HepG2 (cell line): ENCODE measurements around the gene PDK2. TPM values are rescaled to one million over a fixed set of nuclear protein-coding genes. Genes with fewer than 3 reads are reported as not detected.

ENCODE experiments used
- ATAC-seq: fragments of 200-7000 bp; cut with Tn5 transposase; 3 replicates; pipeline ENCODE4 v1.9.1; 2020; ENCODE audit warnings: mild to moderate bottlenecking, moderate library complexity
- BruUV-seq: library from RNA; stranded (reverse); fragments of 400-500 nt; replicated peaks from 2 replicates; lab custom pipeline; 2021; lab: Mats Ljungman, UMichigan
- CTCF ChIA-PET: fragments of 300-600 bp; formaldehyde crosslinking; extraction: SDS; loops from one replicate; lab custom pipeline; 2021; ENCODE audit warnings: low total read pairs, inconsistent platforms, low intra/inter-chr PET ratio; lab: Yijun Ruan, JAX
- POLR2A ChIA-PET: fragments of 350-600 bp; sonication (Branson Sonifier 250); formaldehyde crosslinking; loops from one replicate; lab custom pipeline; 2020; ENCODE audit warnings: antibody characterized with exemption, inconsistent platforms; lab: Yijun Ruan, JAX
- DNase-seq: peaks from one replicate; pipeline ENCODE4 v3.0.0-alpha.2; 2015; ENCODE audit warnings: low spot score
- FAIRE-seq: peaks from 3 replicates; lab custom pipeline; 2011; peaks lifted over from hg19 to GRCh38; lab: Jason Lieb, UNC
- H2AFZ ChIP-seq: one replicate; pipeline ENCODE4 v1.6.1; 2011; ENCODE audit warnings: low read length, inconsistent platforms
- H3K27ac ChIP-seq: fragments of 300-600 bp; 3 replicates; pipeline ENCODE4 v1.8.0; 2011; ENCODE audit warnings: mixed run types, mild to moderate bottlenecking, mixed read lengths, low read length, inconsistent platforms; ENCODE audit not compliant: insufficient read depth; ENCODE audit errors: extremely low read length
- H3K27me3 ChIP-seq, 2 experiments: fragments of 200-600 bp in 1 of 2; 2 replicates in 1 of 2; 3 replicates in 1 of 2; pipeline versions ENCODE4 v1.6.0 to v1.8.0; 2011; ENCODE audit warnings: low read length in 2 of 2, mild to moderate bottlenecking in 2 of 2, moderate library complexity in 2 of 2, inconsistent platforms in 1 of 2; ENCODE audit not compliant: insufficient read depth in 2 of 2, control insufficient read depth in 1 of 2
- H3K36me3 ChIP-seq, 2 experiments: fragments of 200-600 bp in 1 of 2; replicated peaks in 1 of 2; 2 replicates in 1 of 2; 3 replicates in 1 of 2; pipeline versions ENCODE4 v1.5.1 to v1.8.0; 2011; ENCODE audit warnings: low read length in 2 of 2, inconsistent platforms in 1 of 2; ENCODE audit not compliant: insufficient read depth in 2 of 2, control insufficient read depth in 1 of 2
- H3K4me1 ChIP-seq: 2 replicates; pipeline ENCODE4 v1.5.1; 2012; ENCODE audit warnings: low read length, inconsistent platforms; ENCODE audit not compliant: insufficient read depth
- H3K4me2 ChIP-seq: 2 replicates; pipeline ENCODE4 v1.6.0; 2011; ENCODE audit warnings: low read depth, low read length, inconsistent platforms
- H3K4me3 ChIP-seq, 3 experiments: fragments of 200-600 bp in 1 of 3; sonication (generic), shearing (Covaris generic) in 1 of 3; replicated peaks in 1 of 3; 2 replicates each; pipeline ENCODE4 v1.5.1; 2011 to 2016; ENCODE audit warnings: low read length in 3 of 3, inconsistent platforms in 2 of 3, low read depth in 2 of 3, mild to moderate bottlenecking in 2 of 3, control low read depth in 1 of 3, mixed read lengths in 1 of 3; ENCODE audit not compliant: insufficient read depth in 1 of 3
- H3K79me2 ChIP-seq: one replicate; pipeline ENCODE4 v1.6.1; 2011; ENCODE audit warnings: low read length, inconsistent platforms; ENCODE audit not compliant: insufficient read depth
- H3K9ac ChIP-seq: 2 replicates; pipeline ENCODE4 v1.6.0; 2011; ENCODE audit warnings: mild to moderate bottlenecking, low read depth, low read length, inconsistent platforms; ENCODE audit not compliant: insufficient read depth
- H3K9me3 ChIP-seq: 2 replicates; pipeline ENCODE4 v1.5.1; 2012; ENCODE audit warnings: mild to moderate bottlenecking, low read length
- H4K20me1 ChIP-seq: 2 replicates; pipeline ENCODE4 v1.6.0; 2011; ENCODE audit warnings: inconsistent platforms, mild to moderate bottlenecking, low read length, moderate library complexity; ENCODE audit not compliant: insufficient read depth
- SMAD9 ChIP-seq: sonication (generic); formaldehyde crosslinking; IDR thresholded peaks from 2 replicates; pipeline ENCODE4 v1.5.1; 2020; ENCODE audit warnings: mild to moderate bottlenecking, missing genetic modification reagents
- TFE3 ChIP-seq: IDR thresholded peaks from 2 replicates; pipeline ENCODE4 v1.6.1; 2016
- ZNF768 ChIP-seq: sonication (generic); formaldehyde crosslinking; IDR thresholded peaks from 2 replicates; pipeline ENCODE4 v1.4.0; 2020; ENCODE audit warnings: missing genetic modification reagents
- WGBS: methylation state at CpG from one replicate; pipeline ENCODE4 v1.1.6; 2017; ENCODE audit warnings: low lambda C conversion rate; 5-methylcytosine and 5-hydroxymethylcytosine counted together
- in situ Hi-C: cut with HindIII; loops from 2 replicates; pipeline ENCODE4 v1.10.0; 2017; ENCODE audit warnings: low pct_unique_long_range_greater_than_20kb; ENCODE audit not compliant: extremely low pct_ligation_motif_present
- intact Hi-C: fragments of 100-400 bp; cut with micrococcal nuclease; formaldehyde crosslinking; loops from one replicate; pipeline ENCODE4 v1.10.0; 2022; ENCODE audit not compliant: unreplicated experiment
- polyA plus RNA-seq, 8 experiments: library from polyadenylated mRNA; depleted of rRNA in 3 of 8; stranded (reverse) in 7 of 8; unstranded in 1 of 8; fragments of >200 nt; fragmentation: Illumina TruSeq in 4 of 8; extraction: Trizol in 4 of 8; gene quantifications; 2 replicates each; pipeline versions ENCODE4 v1.2.1 to v1.2.3, GENCODE V29; 2011 to 2016; ENCODE audit warnings: low read depth in 4 of 8, missing spikeins in 1 of 8, mixed read lengths in 1 of 8; ENCODE audit not compliant: insufficient read depth in 1 of 8
- total RNA-seq, 5 experiments: library from RNA; depleted of rRNA; stranded (reverse); fragments of >200 nt; fragmentation: Illumina TruSeq; extraction: Trizol; gene quantifications; 2 replicates each; pipeline ENCODE4 v1.2.3, GENCODE V29; 2016; ENCODE audit warnings: low read depth in 1 of 5

The PDK2 gene
- total and polyA plus RNA-seq, 2 of the 13 experiments (the other 11 are each of a cell fraction or from before 2014, with no cell fraction given) = 18.5 to 59.7 TPM

GRCh38 chr17:50118076-50118827, 23.1 kb downstream of the PDK2 start (continued):
- TF ChIP-seq TFE3 (CRISPR knock-in tag) = no peak
- TF ChIP-seq, all 625 proteins: peak for 3

DNA sequence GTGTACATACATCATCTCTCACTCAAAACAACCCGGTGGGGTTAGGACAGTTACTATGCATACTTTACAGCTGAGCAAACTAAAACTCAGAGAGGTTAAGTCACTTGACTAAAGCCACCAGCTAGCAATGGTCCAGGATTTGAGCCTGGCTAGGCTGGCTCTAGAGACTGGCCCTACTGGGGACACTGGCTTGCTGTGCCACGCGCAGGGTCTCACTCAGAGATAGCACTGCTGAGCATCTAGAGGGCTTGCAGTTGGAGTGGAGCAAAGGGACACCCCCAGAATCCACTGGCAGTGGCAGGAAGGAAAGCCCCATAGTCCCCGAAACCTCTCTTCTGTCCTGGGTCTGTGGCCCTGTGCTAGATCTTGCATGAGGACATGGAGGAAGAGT, 23.7 kb downstream of the PDK2 start:
- in situ Hi-C loops = loop anchor here (5.0 kb wide), 1 partner anchor 43 kb away; no protein-coding TSS in a partner anchor

More for the DNA sequence above, 23.7 kb downstream of the PDK2 start:
- Histone ChIP-seq H3K4me1 (peaks cover 63% of the 10 kb centered on the region), H3K27ac (no peak overlapping the region), H3K79me2 (no peaks in the 10 kb centered on the region), H3K9me3 (no peaks in the 10 kb centered on the region), H3K9ac (no peak overlapping the region), H3K4me3 (no peak overlapping the region), H2AFZ (no peak overlapping the region), H4K20me1 (no peaks in the 10 kb centered on the region), H3K36me3 (no peaks in the 10 kb centered on the region), H3K4me2 (no peak overlapping the region), H3K27me3 (peaks cover 1 to 54% of the 10 kb centered on the region in 2 experiments; a peak in 4 of 5 replicates)
- no peak for TF ChIP-seq SMAD9 (CRISPR knock-in tag)
- TF ChIP-seq ZNF768 (CRISPR knock-in tag) = peak; percentile 91
- 13% methylated on average over 2 of the region's 4 CpGs for WGBS
- no TSS peak for BruUV-seq
- CTCF ChIA-PET = no interaction called here
- no peak for FAIRE-seq
- DNase-seq = no peak
- POLR2A ChIA-PET = interaction anchor here (1.3 kb wide), 1 partner anchor 14 kb away, joined by 6 read pairs; no protein-coding TSS in a partner anchor
- ATAC-seq = no peak
- intact Hi-C loops = loop anchor here (1.0 kb wide), 1 partner anchor 42 kb away; no protein-coding TSS in a partner anchor
